Fibroblast of lung (primary cell): ENCODE results near the gene GOT1. TPM values are rescaled to one million over a fixed set of nuclear protein-coding genes. Genes with fewer than 3 reads are reported as not detected.

Source experiments
- DNase-seq, 2 donors: peaks; one replicate each; pipeline versions ENCODE4 v3.0.0 to v3.0.0-alpha.2; 2010; ENCODE audit warnings: low read depth in 2 of 2
- H2AFZ ChIP-seq: 2 replicates; pipeline ENCODE4 v1.5.1; 2012; ENCODE audit warnings: low read length, control low read depth, inconsistent platforms
- H3K27ac ChIP-seq: 2 replicates; pipeline ENCODE4 v1.5.1; 2011; ENCODE audit warnings: low read length, control low read depth; ENCODE audit not compliant: insufficient read depth
- H3K27me3 ChIP-seq: 2 replicates; pipeline ENCODE4 v1.5.1; 2011; ENCODE audit warnings: mild to moderate bottlenecking, low read length; ENCODE audit not compliant: control insufficient read depth, insufficient read depth
- H3K36me3 ChIP-seq: 2 replicates; pipeline ENCODE4 v1.5.1; 2011; ENCODE audit warnings: low read length; ENCODE audit not compliant: control insufficient read depth, insufficient read depth
- H3K4me1 ChIP-seq: 2 replicates; pipeline ENCODE4 v1.5.1; 2011; ENCODE audit warnings: low read length; ENCODE audit not compliant: control insufficient read depth, insufficient read depth; ENCODE audit errors: extremely low read depth
- H3K4me2 ChIP-seq: 2 replicates; pipeline ENCODE4 v1.5.1; 2011; ENCODE audit warnings: low read length, control low read depth; ENCODE audit not compliant: insufficient read depth; ENCODE audit errors: extremely low read depth
- H3K4me3 ChIP-seq, 4 experiments: fragments of 200-600 bp in 1 of 4; sonication (generic) in 1 of 4; replicated peaks in 1 of 4; 2 replicates each; pipeline ENCODE4 v1.5.1; 2011 to 2016; ENCODE audit warnings: low read length in 4 of 4, low read depth in 3 of 4, mild to moderate bottlenecking in 3 of 4, control low read depth in 2 of 4, inconsistent platforms in 1 of 4, mixed read lengths in 1 of 4; ENCODE audit not compliant: insufficient read depth in 1 of 4; ENCODE audit errors: control extremely low read depth in 1 of 4
- H3K79me2 ChIP-seq: 2 replicates; pipeline ENCODE4 v1.5.1; 2012; ENCODE audit warnings: mild to moderate bottlenecking, low read length, inconsistent platforms; ENCODE audit not compliant: control insufficient read depth, insufficient read depth
- H3K9ac ChIP-seq: 2 replicates; pipeline ENCODE4 v1.5.1; 2011; ENCODE audit warnings: mild to moderate bottlenecking, low read length, control low read depth; ENCODE audit not compliant: insufficient read depth
- H3K9me3 ChIP-seq: 2 replicates; pipeline ENCODE4 v1.5.1; 2012; ENCODE audit warnings: low read depth, low read length; ENCODE audit not compliant: control insufficient read depth, insufficient read depth
- H4K20me1 ChIP-seq: 2 replicates; pipeline ENCODE4 v1.5.1; 2011; ENCODE audit warnings: low read length; ENCODE audit not compliant: control insufficient read depth, insufficient read depth; ENCODE audit errors: extremely low read depth
- CTCF ChIP-seq, 2 donors: IDR thresholded peaks in 1 of 2; conservative IDR thresholded peaks in 1 of 2; 1 replicate in 1 of 2; 2 replicates in 1 of 2; pipeline ENCODE4 v1.5.1; 2011 to 2012; ENCODE audit warnings: low read length in 2 of 2, control low read depth in 1 of 2, inconsistent platforms in 1 of 2, low read depth in 1 of 2, mild to moderate bottlenecking in 1 of 2
- EZH2 ChIP-seq: IDR thresholded peaks from 2 replicates; pipeline ENCODE4 v1.5.1; 2012; ENCODE audit warnings: low read length, control low read depth, mild to moderate bottlenecking; ENCODE audit errors: missing control alignments
- polyA plus RNA-seq, 2 donors: library from polyadenylated mRNA; depleted of rRNA in 1 of 2; stranded (reverse) in 1 of 2; unstranded in 1 of 2; fragments of >200 nt; gene quantifications; 2 replicates each; pipeline ENCODE4 v1.2.1, GENCODE V29; 2011 to 2012; ENCODE audit warnings: missing spikeins in 1 of 2
- total RNA-seq: library from RNA; depleted of rRNA; stranded (reverse); fragments of >200 nt; gene quantifications from 2 replicates; pipeline ENCODE4 v1.2.1, GENCODE V29; 2014

GOT1 gene
- total and polyA plus RNA-seq, 2 donors (not counting 1 experiment from before 2014, with no cell fraction given) = 20.8 to 52.2 TPM

- H4K20me1 ChIP-seq = no peaks in the 10 kb centered on the region
- no peaks in the 10 kb centered on the region for H3K36me3 ChIP-seq
- H3K9me3 ChIP-seq = no peaks in the 10 kb centered on the region
- TF ChIP-seq EZH2 (no peak), CTCF (conservative IDR thresholded peaks at IDR 0.05 in 1 of 2, IDR thresholded peaks at IDR 0.05 in 1 of 2; ENCODE audit: low read depth in 1 of 2, low read length in 2 of 2) (no peak)
- no peak overlapping the region for H3K4me3 ChIP-seq
- no peak overlapping the region for H3K4me2 ChIP-seq
- no peak for DNase-seq
- H3K27ac ChIP-seq = no peak overlapping the region
- H2AFZ ChIP-seq = no peak overlapping the region
- no peaks in the 10 kb centered on the region for H3K4me1 ChIP-seq
- no peak overlapping the region for H3K9ac ChIP-seq
- peaks cover 11% of the 10 kb centered on the region for H3K79me2 ChIP-seq
- no peaks in the 10 kb centered on the region for H3K27me3 ChIP-seq
These were observed 2.5 kb upstream of the GOT1 start for GRCh38 chr10:99432881-99433280.

GRCh38 chr10:99432047-99432446 lies 1.6 kb upstream of the GOT1 start:
- Histone ChIP-seq H3K27me3 (no peaks in the 10 kb centered on the region), H3K4me3 (peak overlapping the region in 2 of 4 experiments; percentile 97 to 100), H4K20me1 (no peaks in the 10 kb centered on the region), H3K79me2 (peaks cover 11% of the 10 kb centered on the region), H3K4me2 (no peak overlapping the region), H3K36me3 (no peaks in the 10 kb centered on the region), H3K9me3 (no peaks in the 10 kb centered on the region), H2AFZ (no peak overlapping the region), H3K9ac (no peak overlapping the region), H3K27ac (no peak overlapping the region), H3K4me1 (no peaks in the 10 kb centered on the region)
- TF ChIP-seq EZH2 (no peak), CTCF (conservative IDR thresholded peaks at IDR 0.05 in 1 of 2, IDR thresholded peaks at IDR 0.05 in 1 of 2; ENCODE audit: low read depth in 1 of 2, low read length in 2 of 2) (no peak)
- no peak for DNase-seq

- H3K9ac ChIP-seq = peak overlapping the region; percentile 88
- no peaks in the 10 kb centered on the region for H3K9me3 ChIP-seq
- peak overlapping the region; percentile 87 for H3K27ac ChIP-seq
- H3K79me2 ChIP-seq = peaks cover 11% of the 10 kb centered on the region
- no peaks in the 10 kb centered on the region for H4K20me1 ChIP-seq
- peak overlapping the region; percentile 93 for H3K4me2 ChIP-seq
- no peaks in the 10 kb centered on the region for H3K27me3 ChIP-seq
- TF ChIP-seq EZH2 (no peak), CTCF (conservative IDR thresholded peaks at IDR 0.05 in 1 of 2, IDR thresholded peaks at IDR 0.05 in 1 of 2; ENCODE audit: low read depth in 1 of 2, low read length in 2 of 2) (no peak)
- peak; percentile 39 to 50 for DNase-seq
- peak overlapping the region; percentile 72 for H2AFZ ChIP-seq
- H3K4me3 ChIP-seq = peak overlapping the region; percentile 92 to 100 (median 98)
- no peaks in the 10 kb centered on the region for H3K4me1 ChIP-seq
- H3K36me3 ChIP-seq = no peaks in the 10 kb centered on the region
These were observed 851 bp upstream of the GOT1 start for GRCh38 chr10:99431190-99431760.
